Hepatocyte (in vitro differentiated cells): Measurements from ENCODE around the gene DBH. TPM values are rescaled to one million over a fixed set of nuclear protein-coding genes. Genes with fewer than 3 reads are reported as not detected.

ENCODE experiments used
- DNase-seq: peaks from one replicate; pipeline ENCODE4 v3.0.0-alpha.2; 2016; ENCODE audit warnings: low spot score
- H2AFZ ChIP-seq: fragments of 200-600 bp; sonication (generic); 2 replicates; pipeline ENCODE4 v1.6.0; 2016; ENCODE audit warnings: antibody characterized with exemption, mild to moderate bottlenecking
- H3K27ac ChIP-seq: fragments of 200-600 bp; sonication (generic); 2 replicates; pipeline ENCODE4 v1.5.1; 2016; ENCODE audit warnings: mild to moderate bottlenecking
- H3K27me3 ChIP-seq: fragments of 200-600 bp; sonication (generic); 2 replicates; pipeline ENCODE4 v1.6.1; 2016
- H3K36me3 ChIP-seq: fragments of 200-600 bp; sonication (generic); replicated peaks from 2 replicates; pipeline ENCODE4 v1.5.1; 2016; ENCODE audit warnings: low read depth; ENCODE audit not compliant: insufficient read depth
- H3K4me1 ChIP-seq: fragments of 200-600 bp; sonication (generic); 2 replicates; pipeline ENCODE4 v1.5.1; 2016; ENCODE audit warnings: mild to moderate bottlenecking, moderate library complexity; ENCODE audit not compliant: insufficient read depth
- H3K4me2 ChIP-seq: fragments of 200-600 bp; sonication (generic); 2 replicates; pipeline ENCODE4 v1.6.0; 2016
- H3K4me3 ChIP-seq: fragments of 200-600 bp; sonication (generic); 2 replicates; pipeline ENCODE4 v1.5.1; 2016; ENCODE audit warnings: mild to moderate bottlenecking
- H3K79me2 ChIP-seq: fragments of 200-600 bp; sonication (generic); 2 replicates; pipeline ENCODE4 v1.6.0; 2017; ENCODE audit warnings: mild to moderate bottlenecking
- H3K9me2 ChIP-seq: fragments of 200-600 bp; sonication (generic); replicated peaks from 2 replicates; pipeline ENCODE4 v1.6.0; 2017; ENCODE audit warnings: mild to moderate bottlenecking; ENCODE audit not compliant: insufficient read depth
- H3K9me3 ChIP-seq: fragments of 200-600 bp; sonication (generic); 2 replicates; pipeline ENCODE4 v1.5.1; 2016; ENCODE audit warnings: low read depth, mild to moderate bottlenecking
- H4K20me1 ChIP-seq: fragments of 200-600 bp; sonication (generic); 2 replicates; pipeline ENCODE4 v1.6.0; 2016; ENCODE audit warnings: mild to moderate bottlenecking; ENCODE audit not compliant: insufficient read depth, poor library complexity, severe bottlenecking
- CTCF ChIP-seq: fragments of 200-600 bp; sonication (generic); IDR thresholded peaks from 2 replicates; pipeline ENCODE4 v1.5.1; 2016; ENCODE audit warnings: antibody characterized with exemption, mild to moderate bottlenecking; ENCODE audit not compliant: poor library complexity
- EZH2 ChIP-seq: fragments of 200-600 bp; sonication (generic); IDR thresholded peaks from 2 replicates; pipeline ENCODE4 v1.6.1; 2016; ENCODE audit warnings: antibody characterized with exemption, mild to moderate bottlenecking, borderline replicate concordance
- EZH2phosphoT487 ChIP-seq: fragments of 200-600 bp; sonication (generic); IDR thresholded peaks from one replicate; pipeline ENCODE4 v1.6.1; 2018; ENCODE audit warnings: antibody characterized with exemption, mild to moderate bottlenecking, low read depth, moderate library complexity; ENCODE audit not compliant: unreplicated experiment, severe bottlenecking
- WGBS: methylation state at CpG from one replicate; pipeline ENCODE4 v1.1.6; 2016; ENCODE audit warnings: low lambda C conversion rate; ENCODE audit errors: missing lambda C conversion rate; 5-methylcytosine and 5-hydroxymethylcytosine counted together
- polyA plus RNA-seq: library from polyadenylated mRNA; unstranded; fragments of >200 nt; fragmentation: Nextera tagmentation; extraction: Ambion mirVana; gene quantifications from 2 replicates; pipeline ENCODE4 v1.2.1, GENCODE V29; 2016
- total RNA-seq: library from RNA; depleted of rRNA; stranded (reverse); fragments of >200 nt; gene quantifications from 2 replicates; pipeline ENCODE4 v1.2.3, GENCODE V29; 2014

DBH gene
- total and polyA plus RNA-seq, 2 experiments from 2014 or later: 0.44 TPM; not detected in 1

DNA sequence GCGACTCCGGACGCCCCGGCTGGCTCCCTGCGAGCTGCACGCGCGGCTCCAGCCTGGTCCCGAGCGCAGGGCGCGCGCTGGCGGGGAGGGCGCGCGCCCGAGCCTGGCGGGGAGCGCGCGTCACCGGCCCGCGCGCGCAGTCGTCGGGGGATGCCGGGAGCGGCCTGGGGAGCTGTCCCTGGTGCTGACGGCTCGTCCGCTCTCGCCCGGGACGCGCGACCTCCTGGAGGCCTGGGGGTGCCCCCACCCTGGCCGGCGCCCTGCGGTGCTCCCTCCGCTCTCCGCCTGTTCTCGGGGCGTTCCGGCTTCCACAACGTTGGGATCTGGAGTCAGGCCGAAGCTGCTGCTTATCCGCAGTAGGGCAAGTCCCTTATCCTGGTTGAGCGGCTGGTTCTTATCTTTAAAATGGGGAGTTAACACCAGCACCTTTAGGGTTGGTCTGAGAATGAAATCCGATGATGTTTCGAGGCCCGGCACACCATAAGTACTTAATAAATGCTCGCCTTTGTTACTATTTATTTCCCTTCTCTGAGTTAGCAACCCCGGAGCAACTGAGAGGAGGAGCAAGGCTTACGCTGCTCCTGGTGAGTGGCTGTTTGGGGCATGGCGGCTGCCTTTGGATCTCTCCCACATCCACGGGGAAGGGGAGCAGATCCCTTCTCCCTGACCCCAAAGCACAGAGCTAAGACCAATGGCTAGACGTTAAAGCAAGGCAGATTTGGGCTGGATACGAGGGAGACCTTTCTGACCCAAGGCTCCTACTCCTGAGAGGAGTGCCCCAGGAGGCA, 26.7 kb upstream of the DBH start, which contains the start of gene FAM163B:
TSS of gene FAM163B (minus strand) at position 79 of the 788 bp plus-strand sequence. CDS start 29,166 bp downstream, outside the sequence.
- Histone ChIP-seq H4K20me1 (no peaks in the 10 kb centered on the region), H3K36me3 (no peaks in the 10 kb centered on the region), H3K27me3 (peaks cover 53% of the 10 kb centered on the region), H3K79me2 (no peaks in the 10 kb centered on the region), H3K9me3 (no peaks in the 10 kb centered on the region), H2AFZ (no peak within 1 kb of the TSS), H3K27ac (no peak within 1 kb of the TSS), H3K4me2 (peak within 1 kb of the TSS; percentile 72), H3K4me1 (no peaks in the 10 kb centered on the region), H3K4me3 (no peak within 1 kb of the TSS), H3K9me2 (no peaks in the 10 kb centered on the region)
- DNase-seq: peak; percentile 86
- WGBS: 12% methylated on average over 61 of the region's 61 CpGs
- TF ChIP-seq EZH2: no peak
- no peak for TF ChIP-seq EZH2phosphoT487
- no peak for TF ChIP-seq CTCF

DNA sequence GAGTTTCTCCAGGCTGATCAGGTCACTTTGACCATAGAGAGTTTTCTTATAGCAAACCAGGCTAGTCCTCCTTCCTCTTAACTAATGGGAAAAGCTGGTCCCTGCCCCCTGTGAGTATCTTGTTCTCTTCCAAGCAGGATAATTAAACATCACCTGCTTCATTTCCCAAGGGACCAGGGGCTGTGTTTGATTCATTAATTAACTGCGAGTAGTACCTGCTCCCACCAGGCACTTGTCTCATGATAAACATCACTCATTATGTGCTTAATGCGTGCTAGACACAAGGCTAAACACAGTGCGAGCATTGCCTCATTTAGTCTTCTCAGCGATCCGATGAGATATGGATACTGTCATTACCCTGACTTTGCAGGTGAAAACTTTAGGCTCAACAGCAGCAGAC, 25.3 kb upstream of the DBH start:
- 87% methylated on average over 5 of the region's 5 CpGs for WGBS
- TF ChIP-seq CTCF (no peak), EZH2phosphoT487 (no peak), EZH2 (no peak)
- H3K36me3 ChIP-seq: no peaks in the 10 kb centered on the region

DNA sequence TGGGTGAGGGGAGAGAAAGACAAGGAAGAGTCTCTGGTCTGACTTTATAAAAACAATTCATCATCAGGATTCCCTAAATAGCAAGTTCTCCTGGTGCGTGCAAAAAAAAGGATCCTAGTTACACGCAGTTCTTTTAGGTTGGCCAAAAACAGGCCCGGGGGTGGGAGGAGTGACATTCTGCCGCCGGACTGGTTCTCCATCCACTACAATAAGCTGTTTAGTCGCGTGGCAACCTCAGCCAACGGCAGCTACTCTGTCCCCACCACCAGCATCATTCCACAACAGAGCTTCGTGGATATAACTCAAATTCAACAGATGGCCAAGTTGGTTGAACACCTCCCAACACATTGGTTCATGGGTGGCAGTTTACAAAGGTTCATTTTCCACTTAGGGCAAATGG, 24.1 kb upstream of the DBH start:
- 88% methylated on average over 9 of the region's 9 CpGs for WGBS
- no peak for TF ChIP-seq EZH2
- TF ChIP-seq CTCF: no peak
- no peak for TF ChIP-seq EZH2phosphoT487
- peaks cover 58% of the 10 kb centered on the region for H3K27me3 ChIP-seq

More for the DNA sequence above, 25.3 kb upstream of the DBH start:
- H2AFZ ChIP-seq: no peak overlapping the region
- no peak overlapping the region for H3K4me2 ChIP-seq
- H3K9me3 ChIP-seq: no peaks in the 10 kb centered on the region
- no peak for DNase-seq
- H3K4me1 ChIP-seq: no peaks in the 10 kb centered on the region
- no peaks in the 10 kb centered on the region for H3K9me2 ChIP-seq
- H3K27me3 ChIP-seq: peaks cover 56% of the 10 kb centered on the region
- no peaks in the 10 kb centered on the region for H4K20me1 ChIP-seq
- no peak overlapping the region for H3K4me3 ChIP-seq
- H3K79me2 ChIP-seq: no peaks in the 10 kb centered on the region
- H3K27ac ChIP-seq: no peak overlapping the region

More for the DNA sequence above, 24.1 kb upstream of the DBH start:
- no peaks in the 10 kb centered on the region for H3K9me3 ChIP-seq
- H3K4me2 ChIP-seq: no peak overlapping the region
- H3K9me2 ChIP-seq: no peaks in the 10 kb centered on the region
- H3K79me2 ChIP-seq: no peaks in the 10 kb centered on the region
- H3K4me3 ChIP-seq: no peak overlapping the region
- no peak overlapping the region for H2AFZ ChIP-seq
- no peak overlapping the region for H3K27ac ChIP-seq
- DNase-seq: no peak
- H4K20me1 ChIP-seq: no peaks in the 10 kb centered on the region
- H3K36me3 ChIP-seq: no peaks in the 10 kb centered on the region
- no peaks in the 10 kb centered on the region for H3K4me1 ChIP-seq
